Activated CD8-positive, alpha-beta memory T cell treated with anti-CD3 and anti-CD28 coated beads for 24 hours (primary cell): ENCODE data around the gene SLC30A10.
"Not testable (repeated sequence)": the region's sequence is repeated elsewhere in the genome, so short reads cannot be mapped to it uniquely, and the experiment has no call there.

Source experiments
- DNase-seq: peaks from one replicate; pipeline ENCODE4 v3.0.0-alpha.2; 2020

SLC30A10 gene

DNA sequence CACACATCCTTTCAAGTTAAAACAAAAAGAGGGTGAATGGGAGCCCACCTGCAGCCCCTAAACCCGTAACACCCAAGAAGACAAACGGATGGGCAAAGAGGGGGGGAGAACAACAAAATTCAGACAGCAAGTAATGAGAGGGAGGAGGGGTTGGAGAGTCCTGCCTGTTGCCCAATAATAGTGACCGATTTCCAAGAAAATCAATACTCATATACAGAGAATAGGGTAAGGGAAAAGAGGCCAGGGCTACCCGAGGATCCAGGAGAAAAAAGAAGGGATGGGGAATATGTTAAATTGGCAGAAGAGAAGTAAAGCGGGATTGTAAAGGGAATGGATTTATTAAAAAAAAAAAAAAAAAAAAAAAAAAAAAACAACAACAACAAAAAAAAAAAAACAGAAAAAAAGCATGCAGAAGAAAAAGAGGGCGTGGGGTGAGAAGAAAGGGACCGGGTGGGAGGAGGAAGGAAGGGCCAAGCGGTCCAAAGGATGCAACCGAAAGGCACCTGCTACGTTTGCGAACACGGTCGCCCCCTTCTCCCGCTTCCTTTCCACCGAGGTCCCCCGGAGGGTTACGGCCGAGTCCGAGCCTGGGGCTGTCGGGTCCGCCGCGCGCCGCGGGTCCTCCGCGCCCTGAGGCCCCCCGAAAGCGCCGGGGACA is 930 bp downstream of the SLC30A10 start:
- DNase-seq, result no peak

DNA sequence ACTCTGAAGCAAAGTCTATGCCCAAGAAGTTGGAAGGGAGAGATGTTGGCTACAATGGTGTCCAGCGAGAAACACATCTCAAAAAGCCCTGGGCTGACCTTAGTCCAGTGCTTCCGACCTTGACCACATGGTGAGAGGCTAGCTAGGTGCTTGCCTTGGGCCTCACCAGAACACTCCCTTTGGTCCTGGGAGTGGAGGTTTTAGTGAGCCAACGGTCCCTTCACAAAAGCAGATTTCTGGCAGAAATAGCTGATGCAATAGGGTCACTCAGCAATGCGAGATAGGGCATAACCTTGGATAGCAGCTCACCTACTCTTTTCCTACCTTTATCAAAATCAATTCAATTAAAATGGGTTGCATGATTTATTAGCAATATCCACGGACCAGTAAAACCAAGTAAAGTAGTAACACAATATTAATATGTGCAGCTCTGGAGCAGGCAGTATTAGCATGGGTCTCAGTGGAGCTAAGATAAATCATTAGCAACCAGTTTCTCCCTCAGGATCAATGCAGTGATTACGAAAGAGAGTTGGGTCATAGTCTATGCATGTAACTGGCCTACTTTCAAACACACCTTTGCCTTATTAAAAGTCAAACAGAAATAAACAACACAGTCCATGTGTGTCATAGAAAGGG is 1.9 kb downstream of the SLC30A10 start:
- DNase-seq, result no peak

DNA sequence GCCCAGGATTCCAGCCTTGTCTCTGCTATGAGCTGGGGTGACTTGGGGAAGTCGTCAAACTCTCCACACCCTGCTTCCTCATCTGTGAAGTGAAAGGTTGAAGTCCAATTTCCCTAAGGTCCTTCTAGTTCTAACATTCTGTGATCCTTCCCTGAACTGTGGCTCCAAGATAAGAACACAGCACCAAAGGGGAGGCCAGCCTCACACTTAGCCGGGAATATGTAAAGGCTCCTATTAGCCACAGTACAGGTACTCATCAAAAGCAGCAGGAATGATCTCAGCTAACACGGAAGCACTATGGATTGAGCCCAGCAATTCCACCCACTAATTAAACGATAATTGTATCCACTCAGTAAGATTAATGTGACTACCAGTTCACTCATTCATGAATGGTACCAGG is 4.0 kb downstream of the SLC30A10 start:
- no peak for DNase-seq

DNA sequence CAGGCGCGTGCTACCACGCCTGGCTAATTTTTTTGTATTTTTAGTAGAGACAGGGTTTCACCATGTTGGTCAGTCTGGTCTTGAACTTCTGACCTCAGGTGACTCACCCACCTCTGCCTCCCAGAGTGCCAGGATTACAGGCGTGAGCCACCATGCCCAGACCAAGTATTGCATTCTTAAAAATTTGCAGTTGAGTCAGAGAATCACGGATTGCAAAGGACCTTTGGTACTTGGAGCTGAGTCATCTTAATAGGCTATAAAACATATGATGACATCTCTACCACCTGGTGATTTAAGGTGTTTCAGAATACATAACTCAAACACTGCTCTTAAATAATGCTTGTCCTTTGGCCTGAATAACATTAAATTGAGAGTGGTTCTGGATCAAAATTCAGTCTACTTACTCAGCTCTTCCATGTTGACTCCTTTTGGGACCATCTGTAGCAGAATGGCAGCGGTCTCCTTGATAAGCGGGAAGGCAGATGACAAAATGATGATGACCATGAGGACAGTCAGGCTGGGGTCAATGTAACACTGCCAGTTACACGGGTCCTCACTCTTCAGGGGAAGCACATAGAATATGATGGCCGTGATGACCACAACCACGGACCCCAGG is 10.4 kb downstream of the SLC30A10 start:
- DNase-seq, result no peak

DNA sequence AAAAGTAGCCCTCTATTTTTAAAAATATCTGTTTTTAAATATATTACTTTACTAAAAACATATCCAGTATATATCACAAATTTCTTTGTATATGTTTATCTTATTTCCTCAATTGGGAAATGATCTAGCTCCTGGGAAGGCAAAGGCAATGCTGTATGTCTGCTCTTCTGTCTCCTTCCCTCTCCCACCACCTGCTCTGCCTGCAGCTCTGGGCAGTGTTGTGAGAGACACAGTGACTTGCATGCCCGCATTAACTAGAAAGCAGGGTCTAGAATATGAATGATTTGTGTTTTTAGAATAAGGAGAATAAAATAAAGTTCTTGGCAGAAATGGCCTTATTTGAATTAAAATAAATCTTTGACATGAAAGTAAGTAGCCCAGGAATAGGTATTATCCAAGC is 11.1 kb downstream of the SLC30A10 start:
- no peak for DNase-seq

DNA sequence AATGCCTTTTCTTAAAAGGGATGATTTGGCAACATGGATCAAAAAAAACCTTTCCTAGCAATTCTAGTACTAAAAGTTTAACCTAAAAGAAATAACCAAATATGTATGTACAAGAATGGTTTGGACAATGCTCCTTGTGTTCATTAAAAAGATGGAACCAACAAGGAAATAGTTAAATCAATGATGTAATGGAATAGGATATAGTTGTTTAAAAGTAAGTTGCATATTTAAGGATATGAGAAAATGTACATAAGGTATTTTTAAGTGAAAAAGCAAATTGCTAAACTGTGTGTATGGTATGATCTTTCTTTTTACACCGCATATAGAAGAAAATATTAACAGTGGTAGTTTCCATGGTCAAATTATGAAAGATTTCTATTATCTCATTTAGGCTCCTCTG is 12.1 kb downstream of the SLC30A10 start:
- no peak for DNase-seq

DNA sequence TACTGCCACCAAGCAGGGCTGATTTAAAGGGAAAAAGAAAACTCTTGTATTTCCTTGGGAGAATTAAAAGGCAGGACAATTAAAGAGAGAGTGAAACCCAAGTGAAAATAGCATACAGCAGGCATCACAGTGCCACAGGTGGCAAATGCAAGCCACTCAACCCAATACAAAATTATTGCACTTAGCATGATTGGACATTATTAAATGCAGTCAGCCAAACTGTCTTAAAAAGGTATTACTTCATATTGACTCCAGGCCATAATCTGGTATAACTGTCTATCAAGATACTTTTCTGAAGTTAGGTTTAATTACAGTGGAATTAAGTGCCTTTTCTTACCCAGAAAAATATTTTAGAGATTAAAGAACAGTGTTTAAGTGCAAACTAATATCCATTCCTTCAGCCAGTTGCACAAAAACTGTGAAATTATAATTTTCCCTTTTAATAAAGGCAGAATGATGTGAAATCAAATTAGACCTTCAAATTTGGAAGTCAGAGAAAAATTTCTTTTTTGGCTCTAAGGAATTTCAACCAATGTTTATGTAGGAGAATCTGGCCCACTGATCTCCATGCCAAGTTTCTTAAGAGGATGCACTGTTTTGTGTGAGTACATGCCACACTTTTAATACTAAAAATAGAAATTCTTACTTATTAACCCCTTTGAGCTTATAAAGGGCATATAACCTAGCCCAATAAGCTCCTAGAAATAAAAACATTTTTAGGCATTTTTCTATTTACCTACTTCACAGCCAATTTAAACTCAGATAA is 15.2 kb downstream of the SLC30A10 start:
- DNase-seq, result no peak

DNA sequence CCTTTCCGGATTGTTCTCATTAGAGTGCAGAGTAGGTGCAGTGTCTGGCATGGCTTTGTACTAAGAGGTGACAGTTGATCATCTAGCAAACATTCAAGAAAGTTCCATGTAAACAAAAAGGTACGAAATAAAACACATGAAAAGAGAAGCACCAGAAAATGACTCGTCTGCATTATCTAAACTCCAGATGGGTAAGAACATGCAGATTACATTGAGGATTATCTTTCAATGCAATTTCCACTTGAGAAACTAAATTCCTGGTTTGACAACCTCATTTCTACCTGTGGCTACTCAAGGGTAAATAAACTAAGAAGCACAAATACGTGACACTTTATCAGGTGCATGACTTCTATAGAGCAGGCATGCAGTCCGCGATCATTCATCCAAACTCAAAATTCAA is 17.6 kb downstream of the SLC30A10 start:
- DNase-seq, result no peak

DNA sequence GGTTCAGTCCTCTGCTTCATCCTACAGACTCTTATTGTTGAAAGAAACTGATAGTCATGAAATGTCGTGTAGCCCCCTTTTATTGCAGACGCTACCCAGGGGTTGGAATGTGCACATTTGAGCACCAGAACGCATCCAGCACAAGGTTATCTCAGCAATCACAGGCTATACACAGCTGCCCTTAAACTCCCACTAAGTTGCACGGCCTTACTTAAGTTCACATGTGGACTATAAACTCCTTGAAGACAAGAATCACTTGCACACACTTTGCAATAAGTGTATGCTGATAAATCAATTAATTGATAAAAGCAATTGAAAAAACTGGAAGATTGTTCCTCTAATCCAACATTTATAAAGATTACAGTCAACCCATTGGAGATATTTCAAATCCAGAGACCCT is 18.9 kb downstream of the SLC30A10 start:
- no peak for DNase-seq

DNA sequence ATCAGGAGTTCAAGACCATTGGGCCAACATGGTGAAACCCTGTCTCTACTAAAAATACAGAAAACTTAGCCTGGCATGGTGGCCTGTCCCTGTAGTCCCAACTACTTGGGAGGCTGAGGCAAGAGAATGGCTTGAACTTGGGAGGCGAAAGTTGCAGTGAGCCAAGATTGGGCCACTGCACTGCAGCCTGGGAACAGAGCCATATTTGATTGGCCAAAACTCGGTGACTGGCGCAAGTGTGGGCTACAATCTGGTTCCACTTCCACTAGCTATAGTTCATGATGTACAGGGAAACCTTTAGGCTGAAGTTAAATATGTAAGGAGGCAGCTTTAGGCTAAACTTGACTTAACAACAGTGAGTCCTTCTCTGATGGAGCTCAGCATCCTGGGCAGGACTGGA is 20.2 kb downstream of the SLC30A10 start:
- DNase-seq, result no peak

DNA sequence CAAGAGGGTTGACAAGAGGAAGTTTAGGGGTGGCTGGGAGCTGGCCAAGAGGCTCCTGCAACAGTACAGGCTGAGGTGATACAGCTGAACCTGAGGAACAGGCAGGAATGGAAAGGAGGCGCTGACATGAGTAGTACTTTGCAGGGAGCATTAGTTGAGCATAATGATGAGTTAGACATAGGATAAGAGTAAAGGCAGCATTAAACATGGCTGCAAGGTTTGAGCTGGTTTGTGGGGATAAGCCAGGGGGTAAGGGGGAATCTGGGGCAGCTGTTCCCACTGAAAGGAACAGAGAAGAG is 20.6 kb downstream of the SLC30A10 start:
- no peak for DNase-seq

DNA sequence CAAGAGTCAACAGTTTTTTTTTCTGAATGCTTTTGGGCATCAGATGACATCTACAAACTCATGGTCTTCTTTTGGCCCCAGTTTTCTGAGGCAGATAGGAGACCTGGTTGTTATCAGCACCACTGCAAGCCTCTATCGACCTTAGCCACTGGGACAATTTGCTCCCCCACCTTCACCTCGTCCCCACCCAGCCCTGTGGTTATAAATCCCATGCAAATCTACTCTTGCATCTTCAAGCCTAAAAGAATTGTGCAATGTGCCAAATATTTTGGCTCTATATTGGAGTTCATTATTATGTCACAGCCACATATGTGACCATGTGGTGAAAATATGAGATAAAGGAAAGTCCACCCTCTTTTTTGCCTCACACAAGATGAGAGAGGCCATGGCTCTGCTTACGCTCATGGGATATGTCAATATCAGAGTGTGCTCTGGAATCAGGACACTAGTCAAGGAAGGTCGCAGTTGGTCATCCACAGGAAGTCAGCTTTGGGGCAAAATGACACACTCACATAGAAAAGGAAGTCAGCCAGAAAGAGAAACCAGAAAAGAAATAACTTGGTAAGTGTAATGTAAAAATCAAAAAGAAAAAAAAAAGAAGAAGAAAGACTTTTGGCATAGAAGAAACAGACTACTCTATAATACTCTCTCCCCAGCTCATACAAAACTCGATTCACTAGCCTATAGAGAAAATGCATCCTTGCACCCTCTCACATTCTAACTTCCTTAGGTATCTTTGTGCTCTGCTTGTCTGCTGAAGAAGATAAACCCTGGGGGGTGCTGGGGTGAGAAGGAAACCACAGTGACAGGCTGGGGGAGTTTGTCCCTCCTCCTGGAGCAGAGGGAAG is 21.2 kb downstream of the SLC30A10 start:
- DNase-seq, result no peak

DNA sequence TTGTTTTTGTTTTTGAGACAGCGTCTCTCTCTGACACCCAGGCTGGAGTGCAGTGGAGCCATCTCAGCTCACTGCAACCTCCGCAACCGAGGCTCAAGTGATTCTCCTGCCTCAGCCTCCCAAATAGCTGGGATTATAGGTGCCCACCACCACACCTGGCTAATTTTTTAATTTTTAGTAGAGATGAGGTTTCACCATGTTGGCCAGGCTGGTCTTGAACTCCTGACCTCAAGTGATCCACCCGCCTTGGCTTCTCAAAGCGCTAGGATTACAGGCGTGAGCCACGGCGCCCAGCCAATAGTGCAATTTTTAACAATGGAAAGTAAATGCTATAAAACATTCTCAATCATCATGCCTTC is 21.8 kb downstream of the SLC30A10 start:
- not testable (repeated sequence) for DNase-seq

DNA sequence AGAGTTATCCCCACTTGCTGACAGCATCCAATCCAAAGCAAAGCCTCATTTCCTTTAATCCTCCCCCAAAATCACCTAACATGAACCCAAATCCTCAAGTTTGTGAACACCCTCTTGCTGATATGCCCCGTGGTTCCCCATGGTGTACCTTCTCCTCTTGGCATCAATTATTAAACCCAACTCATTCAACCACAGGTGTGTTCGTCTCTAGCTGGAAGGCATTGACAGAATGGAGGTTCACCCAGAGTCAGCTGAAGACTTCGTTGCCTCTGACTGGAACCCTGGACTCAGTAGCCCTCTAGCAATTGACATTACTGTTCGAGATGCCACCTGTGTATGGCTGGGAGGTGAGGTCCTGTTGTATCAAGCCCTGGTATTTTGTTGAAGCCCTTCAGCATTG is 22.8 kb downstream of the SLC30A10 start:
- DNase-seq, result no peak

DNA sequence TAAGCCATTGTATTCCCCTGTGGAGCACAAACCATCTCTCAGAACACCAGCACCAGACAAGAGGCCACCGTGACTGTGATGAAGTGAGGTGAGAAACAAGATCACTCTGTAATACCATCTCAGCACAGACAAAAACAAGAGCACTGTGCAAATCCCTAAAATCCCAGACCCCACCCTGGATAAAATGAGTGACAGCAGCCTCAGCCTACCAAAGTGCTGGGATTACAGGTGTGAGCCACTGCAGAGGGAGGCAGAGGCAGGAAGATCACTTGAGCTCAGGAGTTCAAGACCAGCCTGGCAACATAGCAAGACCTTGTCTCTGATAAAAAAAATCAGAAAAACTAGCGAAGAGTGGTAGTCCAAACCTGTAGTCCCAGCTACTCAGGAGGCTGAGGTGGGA is 23.4 kb downstream of the SLC30A10 start:
- DNase-seq, result no peak

DNA sequence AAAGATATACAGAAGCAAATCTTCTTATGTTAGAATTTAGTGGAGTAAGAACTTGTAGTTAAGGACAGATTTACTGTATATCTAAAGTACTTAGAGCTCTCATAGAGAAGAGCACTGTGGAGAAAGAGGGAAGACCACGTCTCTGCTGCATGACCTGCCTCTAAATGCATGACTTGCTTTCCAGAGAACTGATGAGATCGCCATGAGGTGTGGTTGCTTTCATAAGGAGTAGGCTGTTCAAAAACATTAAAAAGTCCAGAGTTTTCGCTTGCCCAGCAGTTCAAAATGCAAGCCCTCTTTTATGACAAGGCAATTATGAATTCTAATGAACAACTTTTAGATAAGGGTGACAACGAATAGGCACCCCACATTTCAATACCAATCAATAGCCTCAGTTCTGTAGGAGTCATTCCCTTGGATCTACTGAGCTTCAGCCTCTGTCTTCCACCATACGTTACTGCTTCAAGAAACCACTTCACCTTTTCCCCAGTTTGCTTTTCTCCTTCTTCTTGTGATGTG is 24.9 kb downstream of the SLC30A10 start:
- no peak for DNase-seq

DNA sequence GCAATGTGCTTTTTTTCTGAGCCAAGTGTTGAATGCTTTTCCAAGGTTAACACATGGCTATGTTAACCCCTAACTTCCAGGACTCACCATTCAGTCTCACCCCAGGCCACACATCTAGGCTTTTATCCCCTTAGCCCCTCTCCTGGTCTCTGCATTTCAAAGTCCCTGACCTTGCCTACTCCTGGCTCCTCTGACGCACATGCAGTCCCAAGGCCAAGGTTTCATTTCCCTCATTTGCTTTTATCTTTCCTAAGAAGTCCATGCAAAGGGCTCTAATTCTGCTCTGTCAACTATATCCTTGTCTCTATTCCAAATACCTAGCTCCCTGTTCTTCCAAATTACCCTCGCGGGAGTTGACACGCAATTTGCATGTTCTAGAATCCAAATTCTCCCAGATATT is 25.4 kb downstream of the SLC30A10 start:
- no peak for DNase-seq

DNA sequence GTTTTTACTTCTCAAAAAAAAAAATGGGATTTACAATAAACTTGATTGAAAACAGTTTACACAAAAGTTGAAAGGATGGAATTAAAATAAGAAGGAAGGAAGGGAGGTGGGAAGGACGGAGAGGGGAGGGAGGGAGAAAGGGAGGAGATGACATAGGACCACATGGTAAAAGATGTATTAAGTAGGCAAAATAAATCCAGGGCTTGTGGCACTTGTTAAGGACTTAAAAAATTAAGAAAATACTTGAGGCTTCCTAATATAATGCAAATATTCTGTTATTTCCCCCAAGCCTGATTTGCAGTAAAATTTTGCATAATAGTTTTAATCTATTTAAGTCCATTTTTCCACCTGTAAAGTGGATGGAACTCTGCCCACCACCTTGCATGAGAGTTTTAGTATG is 27.5 kb downstream of the SLC30A10 start:
- no peak for DNase-seq

DNA sequence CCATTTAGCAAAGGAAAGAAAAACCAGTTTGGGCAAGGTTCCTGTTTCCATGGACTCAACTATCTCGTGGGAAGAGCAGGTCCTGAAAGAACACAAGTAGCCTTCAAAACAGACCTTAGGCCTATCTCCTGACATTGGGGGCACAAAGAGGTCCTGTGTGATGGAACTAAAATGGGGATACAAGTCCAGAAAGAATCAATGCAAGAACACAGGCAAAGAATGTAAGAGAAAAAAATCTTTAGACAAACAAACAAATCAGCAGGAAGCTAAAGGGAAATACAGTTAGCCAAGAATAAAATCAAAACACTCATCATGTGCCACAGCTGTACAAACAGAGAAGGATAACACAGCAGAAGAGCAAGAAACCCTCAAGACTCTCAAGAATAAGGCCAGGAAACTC is 28.2 kb downstream of the SLC30A10 start:
- no peak for DNase-seq

DNA sequence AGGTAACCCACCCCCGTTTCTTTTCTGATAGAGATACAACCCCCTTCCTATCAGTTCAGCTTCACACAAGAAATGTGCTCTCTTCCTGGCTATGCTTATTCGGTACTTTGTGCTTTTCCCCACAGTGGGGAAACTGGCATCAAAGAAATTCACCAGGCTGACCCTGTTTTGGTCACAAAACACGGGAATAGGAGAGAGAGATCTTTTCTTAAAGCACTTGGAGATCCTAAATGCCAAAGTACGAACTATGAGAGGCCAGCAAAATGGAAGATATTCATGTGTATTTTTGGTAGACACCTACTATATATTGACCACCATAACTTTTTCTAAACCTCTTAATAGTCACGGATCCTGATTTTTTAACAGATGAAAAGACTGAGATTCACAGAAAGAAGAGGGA is 30.0 kb downstream of the SLC30A10 start:
- DNase-seq, result no peak

DNA sequence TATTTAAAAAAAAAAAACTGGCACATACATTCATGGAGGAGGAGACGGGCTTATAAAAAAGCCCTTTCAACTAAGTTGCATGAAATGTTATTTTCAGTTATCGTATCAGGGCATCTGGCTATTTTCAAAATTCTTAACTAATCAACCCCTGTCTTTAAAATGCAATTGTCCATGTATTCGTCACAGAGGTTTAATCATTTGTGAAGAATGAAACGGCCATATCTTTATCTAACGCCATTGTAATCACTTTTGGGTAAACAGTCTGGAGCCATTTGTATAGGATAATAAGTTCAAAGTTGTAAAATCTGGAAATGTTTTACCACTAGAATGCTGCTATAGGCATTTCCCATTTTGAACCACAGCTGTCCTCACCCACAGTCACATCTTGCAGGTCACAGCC is 30.4 kb downstream of the SLC30A10 start:
- DNase-seq, result no peak

DNA sequence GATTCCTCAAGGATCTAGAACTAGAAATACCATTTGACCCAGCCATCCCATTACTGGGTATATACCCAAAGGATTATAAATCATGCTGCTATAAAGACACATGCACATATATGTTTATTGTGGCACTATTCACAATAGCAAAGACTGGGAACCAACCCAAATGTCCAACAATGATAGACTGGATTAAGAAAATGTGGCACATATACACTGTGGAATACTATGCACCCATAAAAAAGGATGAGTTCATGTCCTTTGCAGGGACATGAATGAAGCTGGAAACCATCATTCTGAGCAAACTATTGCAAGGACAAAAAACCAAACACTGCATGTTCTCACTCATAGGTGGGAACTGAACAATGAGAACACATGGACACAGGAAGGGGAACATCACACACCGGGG is 36.1 kb downstream of the SLC30A10 start:
- not testable (repeated sequence) for DNase-seq

DNA sequence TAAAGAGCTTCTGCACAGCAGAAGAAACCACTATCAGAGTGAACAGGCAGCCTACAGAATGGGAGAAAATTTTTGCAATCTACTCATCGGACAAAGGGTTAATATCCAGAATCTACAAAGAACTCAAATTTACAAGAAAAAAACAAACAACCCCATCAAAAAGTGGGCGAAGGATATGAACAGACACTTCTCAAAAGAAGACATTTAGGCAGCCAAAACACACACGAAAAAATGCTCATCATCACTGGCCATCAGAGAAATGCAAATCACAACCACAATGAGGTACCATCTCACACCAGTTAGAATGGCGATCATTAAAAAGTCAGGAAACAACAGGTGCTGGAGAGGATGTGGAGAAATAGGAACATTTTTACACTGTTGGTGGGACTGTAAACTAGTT is 36.5 kb downstream of the SLC30A10 start:
- not testable (repeated sequence) for DNase-seq
